Measurements from ENCODE around the gene IMPDH2.
A peak's percentile ranks its signal among the peaks of the same experiment; 100 is the strongest.
"Not testable (repeated sequence)": the region's sequence is repeated elsewhere in the genome, so short reads cannot be mapped to it uniquely, and the experiment has no call there.

IMPDH2 gene

GRCh38 chr3:49021213-49021812 lies 7.9 kb downstream of the IMPDH2 start:
- peak; percentile 64 for DNase-seq

DNA sequence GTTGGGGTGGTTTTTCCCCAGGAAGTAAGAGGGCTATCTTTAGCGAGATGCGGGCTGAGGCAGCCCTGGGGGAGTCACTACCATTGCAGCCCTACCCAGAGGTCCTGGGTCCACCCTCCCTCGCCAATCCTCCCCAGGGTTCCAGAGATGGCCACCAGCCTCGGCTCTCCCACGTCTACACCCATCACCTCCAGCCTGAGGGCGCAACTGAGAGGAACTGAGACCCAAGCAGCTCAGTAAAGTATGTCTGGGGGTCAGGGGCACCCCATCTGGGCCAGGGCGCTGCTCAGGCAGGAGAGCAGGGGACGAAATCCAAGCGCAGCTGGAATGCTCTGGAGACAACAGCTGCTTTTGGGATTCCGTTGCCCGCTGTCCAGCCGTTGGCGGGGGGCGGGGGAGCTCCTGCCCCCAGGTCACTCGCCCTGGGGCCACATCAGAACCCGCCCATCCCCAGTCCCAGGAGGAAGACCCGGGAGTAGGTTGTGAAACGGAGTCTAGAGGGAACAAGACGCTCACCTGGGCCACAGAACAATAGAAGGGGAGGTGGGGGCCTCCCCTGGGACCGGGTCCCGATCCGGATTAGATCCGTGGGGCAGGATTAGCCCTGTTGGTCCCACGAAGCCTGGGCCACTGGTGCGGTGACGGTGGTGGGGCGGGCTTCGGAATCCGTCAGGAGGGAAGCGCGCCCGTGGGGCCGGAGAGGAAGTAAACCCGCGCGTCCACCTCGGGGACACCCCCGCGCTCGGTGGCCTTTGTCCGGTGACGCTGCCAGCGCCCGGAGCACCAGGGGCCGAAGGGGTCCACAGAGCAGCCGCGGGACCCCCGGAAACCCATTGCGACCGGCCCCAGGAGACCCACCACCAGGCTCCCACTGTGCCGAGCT lies 8.6 kb downstream of the IMPDH2 start:
- no peak for DNase-seq

GRCh38 chr3:49019941-49020329 lies 9.3 kb downstream of the IMPDH2 start:
- no peak for DNase-seq

- DNase-seq, result no peak
Measured at GRCh38 chr3:49018707-49019006, 10.5 kb downstream of the IMPDH2 start.

DNA sequence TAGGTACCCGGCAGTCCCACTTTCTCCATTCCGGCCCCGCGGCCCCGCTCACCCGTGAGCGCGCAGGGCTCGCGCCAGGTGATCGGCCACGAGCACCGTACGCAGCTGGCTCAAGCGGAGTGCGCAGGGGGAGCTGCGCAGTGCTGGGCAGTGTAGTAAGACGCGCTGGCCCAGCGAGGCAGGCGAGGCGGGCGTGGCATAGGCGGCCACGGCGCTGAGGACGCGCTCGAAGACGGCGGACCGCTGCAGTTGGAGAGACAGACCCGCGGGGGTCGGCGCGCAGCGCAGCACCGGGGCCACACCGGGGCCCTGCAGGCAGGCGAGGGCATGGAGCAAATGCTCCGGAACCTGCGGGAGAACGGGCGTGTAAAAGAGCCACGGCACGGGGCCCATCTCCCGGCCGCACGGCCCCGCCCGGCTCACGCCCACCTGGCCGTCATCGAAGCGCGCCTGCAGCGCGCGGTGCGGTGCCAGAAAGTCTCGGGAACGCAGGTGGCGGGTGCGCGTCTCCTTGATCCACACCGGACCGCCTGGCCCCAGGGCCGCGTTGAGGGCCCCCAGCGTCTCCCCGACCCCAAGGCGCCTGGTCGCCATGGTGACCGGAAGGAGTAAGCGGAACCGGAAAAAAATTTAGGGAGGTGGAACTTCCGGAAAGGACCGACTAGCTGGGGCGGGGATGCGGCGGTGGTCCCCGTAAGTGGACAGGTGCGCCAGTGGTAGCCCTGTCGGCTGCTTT lies 11.1 kb downstream of the IMPDH2 start, which contains the start of gene DALRD3:
Gene DALRD3, minus strand, starts transcription at position 610 of the 736 bp plus-strand sequence. Its CDS starts 16 bp downstream, at position 594.
- DNase-seq, result no peak

DNA sequence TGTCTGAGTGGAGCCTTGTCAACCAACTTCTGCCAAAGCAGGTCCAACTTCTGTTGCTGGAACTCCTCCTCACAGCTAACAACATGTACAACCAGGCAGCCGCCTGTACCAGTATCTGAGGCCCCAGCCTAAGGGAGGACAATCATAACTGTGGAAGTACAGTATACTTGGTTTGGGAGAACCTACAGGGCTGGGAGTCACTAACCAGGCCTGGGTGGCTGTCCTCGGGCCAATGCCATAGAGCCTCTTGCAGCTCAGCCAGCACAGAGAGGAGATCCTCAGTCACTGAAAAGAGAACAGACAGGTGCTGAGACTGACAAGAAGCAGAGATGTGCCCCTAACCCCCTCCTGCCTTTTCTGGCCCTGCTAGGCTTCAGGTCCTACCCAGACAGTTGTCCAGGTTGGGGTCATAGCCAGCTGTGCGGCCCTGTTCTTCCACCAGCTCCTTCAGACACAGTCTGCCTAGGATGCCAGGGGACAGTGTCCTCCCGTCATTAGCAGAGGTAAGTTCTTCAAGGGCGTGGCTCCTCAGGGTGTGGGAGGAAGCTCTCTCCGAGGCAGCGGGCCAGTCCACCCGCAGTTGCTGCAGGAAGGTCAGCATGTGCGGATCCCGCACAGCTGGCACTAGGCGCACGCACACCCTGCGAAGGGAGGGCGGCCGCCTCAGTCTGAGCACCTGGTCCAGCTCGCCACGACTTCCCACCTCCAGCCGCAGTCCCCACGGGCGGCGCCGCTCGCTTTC lies 11.8 kb downstream of the IMPDH2 start:
- no peak for DNase-seq

- DNase-seq, result no peak
Measured at GRCh38 chr3:49016414-49017228, 12.6 kb downstream of the IMPDH2 start.

DNA sequence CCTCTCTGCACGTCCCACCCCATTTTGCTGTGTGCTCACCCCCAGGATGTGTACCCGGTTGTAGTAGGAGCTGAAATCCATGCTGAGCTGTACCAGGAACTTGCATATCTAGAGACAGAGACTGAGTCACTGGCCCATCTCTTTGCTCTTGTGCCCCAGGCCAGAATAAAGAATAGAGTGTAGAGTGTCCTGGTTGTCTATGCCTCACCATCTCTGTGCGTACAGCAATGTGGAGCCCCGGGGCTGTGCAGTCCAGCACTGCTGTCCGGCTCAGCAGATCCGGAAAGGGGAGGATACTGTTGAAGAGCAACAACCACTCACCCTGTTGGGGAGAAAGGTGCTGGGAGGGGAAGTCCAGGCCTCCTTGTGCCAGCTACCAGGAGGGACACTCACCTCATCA lies 13.4 kb downstream of the IMPDH2 start:
- DNase-seq, result no peak

DNA sequence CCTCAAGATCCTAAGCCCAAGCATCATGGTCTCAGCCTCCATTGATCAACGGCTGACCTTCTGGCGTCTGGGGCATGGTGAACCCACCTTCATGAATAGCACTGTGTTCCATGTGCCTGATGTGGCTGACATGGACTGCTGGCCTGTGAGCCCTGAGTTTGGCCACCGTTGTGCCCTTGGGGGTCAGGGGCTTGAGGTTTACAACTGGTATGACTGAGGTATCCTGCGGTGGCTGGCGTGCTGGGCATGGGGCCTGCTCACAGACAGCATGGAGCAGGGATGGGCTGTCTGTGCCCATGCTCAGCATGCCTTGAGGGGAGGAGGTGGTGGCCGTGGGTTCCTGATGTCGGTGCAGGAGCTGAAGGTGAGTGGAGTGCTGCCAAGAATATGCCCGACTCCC lies 14.1 kb downstream of the IMPDH2 start:
- DNase-seq, result no peak

- DNase-seq, result no peak
Measured at GRCh38 chr3:49013738-49014660, 15.2 kb downstream of the IMPDH2 start.

- DNase-seq, result no peak
Measured at GRCh38 chr3:49013113-49013737, 16.0 kb downstream of the IMPDH2 start.

GRCh38 chr3:49012441-49013017 lies 16.7 kb downstream of the IMPDH2 start:
- no peak for DNase-seq

GRCh38 chr3:49009396-49009795 lies 19.8 kb downstream of the IMPDH2 start:
- DNase-seq, result no peak

GRCh38 chr3:49008627-49009026 lies 20.6 kb downstream of the IMPDH2 start:
- DNase-seq, result not testable (repeated sequence)

DNA sequence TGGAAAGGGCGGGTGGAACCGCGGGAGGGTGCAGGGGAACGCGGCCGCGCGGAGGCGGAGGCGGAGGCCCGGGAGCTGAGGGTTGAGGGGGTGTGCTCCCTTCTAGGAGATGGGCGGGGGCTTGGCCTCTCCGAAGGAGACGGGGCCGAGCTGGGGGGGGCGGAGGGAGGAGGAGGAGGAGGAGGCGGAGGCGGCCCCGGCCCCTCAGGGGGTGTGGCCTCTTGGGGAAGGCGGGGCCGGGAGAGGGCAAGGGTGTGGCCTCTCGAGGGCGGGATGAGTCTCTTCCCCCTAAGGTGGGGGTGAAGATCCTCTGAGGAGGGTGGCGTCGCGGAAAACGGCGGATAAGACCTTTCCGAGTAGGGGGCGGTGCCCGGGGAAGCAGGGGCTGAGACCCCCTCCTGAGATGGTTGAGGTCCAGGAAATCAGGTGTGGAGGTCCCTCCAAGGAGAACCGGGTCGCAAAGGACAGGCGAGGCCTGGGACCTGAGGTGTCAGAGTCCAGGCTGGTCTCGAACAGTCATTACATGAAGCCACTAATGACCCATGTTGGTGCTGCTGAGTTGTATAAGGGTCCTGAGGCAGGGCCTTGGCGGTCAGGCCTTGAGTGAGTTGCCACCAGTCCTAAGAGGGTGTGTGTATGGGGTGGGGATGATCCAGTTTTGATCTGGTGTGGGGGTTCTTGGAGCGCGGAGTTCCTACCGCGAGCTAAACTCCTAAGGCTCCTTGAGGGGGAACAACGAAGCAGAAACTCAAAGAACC lies 21.2 kb downstream of the IMPDH2 start:
- no peak for DNase-seq

DNA sequence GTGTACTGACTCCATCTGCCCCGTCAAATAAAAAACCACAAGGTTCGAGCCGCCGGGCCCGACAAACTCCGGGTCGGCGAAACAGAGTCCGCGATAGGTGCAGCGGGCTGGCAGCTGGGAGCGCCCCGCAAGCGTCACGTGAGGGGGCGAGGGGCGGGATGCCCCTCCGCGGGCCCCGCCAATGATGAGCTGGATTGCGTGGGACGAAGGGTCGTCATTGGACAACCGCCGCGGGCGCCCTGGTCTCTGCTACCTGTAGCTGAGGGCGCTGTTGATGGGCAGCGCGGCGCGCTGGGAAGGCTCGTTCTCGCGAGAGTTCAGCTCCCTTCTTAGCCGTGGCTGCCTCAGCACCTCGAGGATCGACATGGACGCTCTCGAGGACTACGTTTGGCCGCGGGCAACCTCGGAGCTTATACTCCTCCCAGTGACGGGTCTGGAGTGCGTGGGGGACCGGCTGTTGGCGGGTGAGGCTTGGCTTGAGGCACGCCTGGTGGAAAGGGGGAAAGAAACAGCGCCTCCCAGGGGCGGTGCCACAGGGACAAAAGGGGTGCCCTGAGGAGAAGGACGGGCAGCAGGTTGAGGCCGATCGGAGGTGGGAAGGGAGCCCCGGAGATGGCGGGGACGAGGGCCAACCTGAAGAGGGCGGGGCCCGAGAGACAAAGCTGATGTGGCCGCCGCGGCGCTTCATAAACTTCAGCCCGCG lies 22.0 kb downstream of the IMPDH2 start, which contains the start of gene WDR6:
Gene WDR6, plus strand, starts transcription at position 324 of the 703 bp plus-strand sequence. Its CDS starts 41 bp downstream, at position 365.
- DNase-seq, result peak; percentile 74

GRCh38 chr3:49006408-49007067 lies 22.7 kb downstream of the IMPDH2 start:
- no peak for DNase-seq

GRCh38 chr3:49005998-49006397 lies 23.2 kb downstream of the IMPDH2 start:
- DNase-seq, result no peak
